Measurements from ENCODE around the gene EHBP1L1.

The EHBP1L1 gene

DNA sequence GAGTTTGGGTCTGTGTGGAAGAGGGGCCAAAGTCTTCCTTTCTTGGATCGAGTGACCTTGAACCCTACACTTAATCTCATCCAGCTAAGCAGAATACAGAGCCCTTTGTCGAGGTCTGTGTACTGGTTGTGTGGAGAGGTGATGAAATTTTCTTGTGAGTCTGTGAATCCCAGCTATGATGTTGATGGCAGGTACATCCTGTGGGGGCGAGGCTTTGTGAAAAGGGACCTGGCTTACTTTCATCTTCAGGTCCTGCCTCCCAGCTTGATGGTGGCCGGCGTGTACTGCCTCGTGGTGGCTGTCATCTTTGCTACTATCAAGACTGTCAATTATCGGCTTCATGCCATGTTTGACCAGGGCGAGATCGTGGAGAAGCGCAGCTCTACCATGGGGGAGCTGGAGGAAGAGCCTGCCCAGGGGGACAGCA is 40.7 kb downstream of the EHBP1L1 start:
- DNase-seq (ENCODE audit: low read depth): no peak

DNA sequence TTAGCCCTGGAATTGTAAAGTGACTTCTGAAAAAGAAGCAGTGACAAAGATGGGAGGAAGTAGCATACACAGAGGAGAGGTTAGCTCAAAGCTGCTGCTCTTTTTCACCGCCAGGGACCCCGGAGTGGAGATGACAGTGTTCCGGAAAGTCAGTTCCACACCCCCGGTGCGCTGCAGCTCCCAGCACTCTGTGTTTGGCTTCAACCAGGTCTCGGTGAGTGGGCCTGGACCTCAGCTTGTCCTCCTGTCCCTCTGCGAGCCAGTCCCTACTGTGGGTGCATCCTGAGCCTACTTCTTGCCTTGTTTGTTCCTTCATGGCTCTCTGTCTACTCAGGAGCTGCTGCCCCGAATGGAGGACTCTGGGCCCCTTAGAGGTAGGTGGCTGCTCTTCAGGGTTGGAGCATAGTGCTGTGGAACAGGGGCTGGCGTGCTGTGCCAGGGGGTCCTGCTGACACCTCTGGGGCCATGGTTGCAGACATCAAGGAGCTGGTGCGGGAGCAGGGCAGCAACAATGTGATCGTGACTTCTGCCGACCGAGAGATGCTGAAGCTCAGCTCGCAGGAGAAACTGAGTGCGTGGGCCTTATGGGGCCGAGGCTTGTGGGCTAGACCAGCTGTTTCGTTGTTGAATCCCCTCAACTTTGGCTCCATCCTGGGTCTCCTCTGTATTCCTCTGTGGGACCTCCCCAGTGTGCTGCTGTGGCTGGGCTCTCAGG is 41.4 kb downstream of the EHBP1L1 start:
- no peak for DNase-seq (ENCODE audit: low read depth)

DNA sequence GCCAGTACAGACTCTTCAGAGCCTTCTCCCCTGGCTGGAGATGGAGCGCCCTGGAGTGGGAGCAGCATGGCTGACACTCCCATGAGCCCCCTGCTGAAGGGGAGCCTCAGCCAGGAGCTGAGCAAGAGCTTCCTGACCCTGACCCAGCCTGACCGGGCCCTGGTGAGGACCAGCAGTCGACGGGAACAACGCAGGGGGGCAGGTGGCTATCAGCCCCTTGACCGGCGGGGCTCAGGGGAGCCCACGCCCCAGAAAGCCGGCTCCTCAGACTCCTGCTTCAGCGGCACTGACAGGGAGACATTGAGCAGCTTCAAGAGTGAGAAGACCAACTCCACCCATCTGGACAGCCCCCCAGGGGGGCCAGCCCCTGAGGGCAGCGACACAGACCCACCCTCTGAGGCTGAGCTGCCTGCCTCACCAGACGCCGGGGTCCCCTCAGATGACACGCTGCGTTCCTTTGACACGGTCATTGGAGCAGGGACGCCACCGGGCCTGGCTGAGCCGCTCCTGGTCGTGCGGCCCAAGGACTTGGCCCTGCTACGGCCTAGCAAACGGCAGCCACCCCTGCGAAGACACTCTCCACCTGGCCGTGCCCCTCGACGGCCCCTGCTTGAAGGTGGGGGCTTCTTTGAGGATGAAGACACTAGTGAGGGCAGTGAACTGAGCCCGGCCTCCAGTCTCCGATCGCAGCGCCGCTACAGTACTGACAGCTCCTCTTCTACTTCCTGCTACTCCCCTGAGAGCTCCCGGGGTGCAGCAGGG is 42.3 kb downstream of the EHBP1L1 start:
- DNase-seq (ENCODE audit: low read depth): no peak

DNA sequence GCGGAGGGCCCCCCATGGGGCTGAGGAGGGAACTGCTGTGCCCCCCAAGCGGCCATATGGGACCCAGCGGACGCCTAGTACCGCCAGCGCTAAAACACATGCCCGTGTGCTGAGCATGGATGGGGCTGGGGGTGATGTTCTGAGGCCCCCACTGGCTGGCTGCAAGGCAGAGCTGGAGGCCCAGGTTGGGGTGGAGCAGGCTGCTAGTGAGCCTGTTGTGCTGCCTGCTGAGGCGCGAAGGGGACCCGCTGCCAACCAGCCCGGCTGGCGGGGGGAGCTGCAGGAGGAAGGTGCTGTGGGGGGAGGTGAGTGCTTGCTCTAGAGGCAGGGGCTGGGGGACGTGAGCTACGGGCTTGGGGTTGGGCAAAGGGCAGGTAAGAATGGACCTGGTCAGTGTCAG is 42.9 kb downstream of the EHBP1L1 start:
- DNase-seq (ENCODE audit: low read depth): no peak

DNA sequence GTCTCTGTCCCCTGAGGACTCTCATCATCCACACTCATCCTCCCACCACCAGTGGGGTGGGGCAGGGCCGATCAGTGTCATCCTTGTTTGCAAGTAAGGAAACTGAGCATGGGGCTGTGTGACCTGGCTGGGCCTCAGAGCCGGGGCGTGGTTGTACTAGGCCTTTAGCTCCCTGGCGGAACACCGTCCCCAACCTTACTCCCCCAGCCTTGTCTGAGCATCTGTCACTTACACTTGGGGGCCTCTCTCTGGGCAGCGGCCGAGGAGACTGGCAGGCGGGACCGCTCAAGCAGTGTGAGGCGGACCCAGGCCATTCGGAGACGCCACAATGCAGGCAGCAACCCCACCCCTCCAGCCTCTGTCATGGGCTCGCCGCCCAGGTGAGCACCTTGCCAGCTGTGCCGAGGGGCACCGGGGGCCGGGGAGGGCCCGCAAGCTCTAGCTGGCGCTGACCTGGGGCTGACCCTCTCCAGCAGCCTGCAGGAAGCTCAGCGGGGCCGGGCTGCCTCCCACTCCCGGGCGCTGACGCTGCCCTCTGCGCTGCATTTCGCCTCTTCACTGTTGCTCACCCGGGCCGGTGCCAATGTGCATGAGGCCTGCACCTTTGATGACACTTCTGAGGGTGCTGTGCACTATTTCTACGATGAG is 43.6 kb downstream of the EHBP1L1 start:
- DNase-seq (ENCODE audit: low read depth): no peak

DNA sequence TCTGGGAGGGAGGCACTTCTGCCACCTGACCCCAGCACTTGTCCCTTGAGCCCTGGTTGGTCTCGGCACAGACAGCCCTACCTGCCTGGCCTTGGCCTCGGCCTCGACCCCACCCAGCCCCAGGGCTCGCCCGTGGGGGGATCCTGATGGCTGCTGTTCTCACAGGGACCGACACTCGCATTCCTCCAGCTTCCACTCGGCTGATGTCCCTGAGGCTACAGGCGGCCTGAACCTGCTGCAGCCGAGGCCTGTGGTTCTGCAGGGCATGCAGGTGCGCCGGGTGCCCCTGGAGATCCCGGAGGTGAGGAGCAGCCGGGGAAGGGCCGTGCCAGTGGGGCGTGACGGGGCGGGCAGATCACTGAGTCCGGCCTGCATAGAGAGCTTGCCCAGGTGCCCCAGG is 44.8 kb downstream of the EHBP1L1 start:
- DNase-seq (ENCODE audit: low read depth): no peak

DNA sequence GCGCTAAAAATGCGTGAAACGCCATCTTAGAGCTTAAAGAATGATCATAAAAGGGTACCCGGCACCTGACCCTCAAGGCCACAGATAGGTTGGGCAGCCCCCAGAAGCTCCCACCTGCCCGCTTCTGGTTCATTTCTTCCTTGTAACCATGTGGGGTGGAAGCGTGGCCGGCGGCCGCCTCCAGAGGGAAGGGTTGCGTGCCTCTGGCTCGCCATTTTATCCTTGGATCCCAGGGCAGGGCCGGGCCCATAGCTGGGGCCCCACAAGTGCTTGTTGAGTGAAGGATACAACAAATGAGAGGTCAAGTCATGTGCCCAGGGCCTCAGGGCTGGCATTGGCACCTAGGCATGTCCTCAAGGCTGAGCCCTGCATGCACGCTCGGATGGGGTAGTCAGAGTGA is 45.6 kb downstream of the EHBP1L1 start:
- no peak for DNase-seq (ENCODE audit: low read depth)

DNA sequence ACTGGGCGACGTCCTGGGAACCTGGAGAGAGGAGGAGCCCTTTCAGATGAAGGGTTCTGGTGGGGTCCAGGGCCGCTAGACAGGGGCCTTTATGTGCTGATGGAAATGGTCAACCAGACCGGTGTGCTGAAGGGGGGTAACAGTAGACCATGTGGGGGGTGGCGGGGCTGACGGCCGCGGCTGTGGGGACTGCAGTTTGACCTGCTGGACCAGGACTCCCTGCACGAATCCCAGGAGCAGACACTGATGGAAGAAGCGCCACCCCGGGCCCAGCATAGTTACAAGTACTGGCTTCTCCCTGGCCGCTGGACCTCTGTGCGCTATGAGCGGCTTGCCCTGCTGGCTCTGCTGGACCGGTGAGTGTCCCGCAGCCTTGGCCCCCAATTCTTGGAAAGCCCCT is 46.2 kb downstream of the EHBP1L1 start:
- no peak for DNase-seq (ENCODE audit: low read depth)

DNA sequence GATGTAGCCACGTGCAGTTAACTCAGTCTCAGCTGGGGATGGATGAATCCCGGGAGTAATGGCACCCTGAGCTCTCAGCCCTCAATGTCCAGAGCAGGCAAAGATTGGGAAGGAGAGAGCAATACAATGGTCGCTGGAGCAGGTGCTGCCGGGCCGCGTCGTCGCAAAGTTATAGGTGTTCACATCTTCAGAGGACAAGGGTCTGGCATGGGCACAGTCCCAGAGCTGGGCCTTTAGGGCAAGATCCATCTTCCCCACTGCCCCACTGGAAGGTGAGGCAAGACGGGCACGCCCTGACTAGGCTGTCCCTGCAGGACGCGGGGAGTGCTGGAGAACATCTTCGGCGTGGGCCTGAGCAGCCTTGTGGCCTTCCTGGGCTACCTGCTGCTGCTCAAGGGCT is 47.3 kb downstream of the EHBP1L1 start:
- DNase-seq (ENCODE audit: low read depth): no peak

DNA sequence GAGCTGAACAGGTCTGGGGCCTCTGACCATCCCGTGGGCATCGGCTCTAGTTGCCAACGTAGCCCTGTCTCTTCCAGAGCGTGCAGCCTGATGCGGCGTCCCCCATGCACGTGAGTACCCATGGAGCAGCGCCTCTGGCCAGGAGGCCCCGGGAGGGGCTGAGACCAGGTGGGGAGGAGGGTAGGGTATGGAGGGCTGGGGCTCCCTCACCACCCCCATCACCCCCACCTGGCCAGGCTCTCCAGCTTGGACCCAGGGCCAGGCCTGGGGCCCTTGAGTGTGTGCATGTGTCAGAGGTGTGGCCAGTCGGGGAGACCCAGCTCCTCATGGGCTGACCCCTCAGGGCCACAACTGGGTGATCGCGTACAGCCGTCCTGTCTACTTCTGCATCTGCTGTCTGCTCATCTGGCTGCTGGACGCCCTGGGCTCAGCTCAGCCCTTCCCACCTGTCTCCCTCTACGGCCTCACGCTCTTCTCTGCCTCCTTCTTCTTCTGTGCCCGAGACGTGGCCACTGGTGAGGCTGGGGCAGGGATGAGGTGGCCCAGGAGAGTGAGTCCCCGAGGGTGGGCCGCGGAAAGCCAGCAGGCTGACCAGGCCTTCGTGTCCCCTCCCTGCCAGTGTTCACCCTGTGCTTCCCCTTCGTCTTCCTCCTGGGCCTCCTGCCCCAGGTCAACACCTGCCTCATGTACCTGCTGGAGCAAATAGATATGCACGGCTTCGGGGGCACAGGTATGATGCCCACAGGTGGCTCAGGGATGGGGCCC is 48.2 kb downstream of the EHBP1L1 start:
- DNase-seq (ENCODE audit: low read depth): no peak

DNA sequence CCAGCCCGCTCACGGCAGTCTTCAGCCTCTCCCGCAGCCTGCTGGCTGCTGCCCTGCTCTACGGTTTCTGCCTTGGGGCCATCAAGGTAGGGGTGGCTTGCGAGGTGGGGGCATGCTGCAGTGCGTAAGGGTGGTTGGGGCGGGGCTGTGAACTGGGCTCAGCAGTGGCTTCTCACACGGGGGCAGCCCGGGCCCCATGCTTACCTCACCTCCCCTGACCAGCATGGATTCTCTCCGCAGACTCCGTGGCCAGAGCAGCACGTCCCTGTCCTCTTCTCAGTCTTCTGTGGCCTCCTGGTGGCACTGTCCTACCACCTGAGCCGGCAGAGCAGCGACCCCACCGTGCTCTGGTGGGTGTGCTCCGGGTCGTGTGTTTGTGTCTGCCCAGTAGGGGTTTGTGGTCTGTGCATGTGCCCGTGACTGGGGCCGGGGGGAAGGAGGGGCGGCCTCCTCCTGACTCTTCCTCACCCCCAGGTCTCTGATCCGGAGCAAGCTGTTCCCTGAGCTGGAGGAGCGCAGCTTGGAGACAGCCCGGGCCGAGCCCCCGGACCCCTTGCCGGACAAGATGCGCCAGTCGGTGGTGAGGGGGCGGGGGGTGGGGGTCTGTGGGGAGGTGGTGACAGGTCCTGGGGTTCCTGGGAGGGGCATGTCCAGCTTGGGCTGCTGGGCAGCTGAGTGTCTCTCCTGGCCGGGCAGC is 49.2 kb downstream of the EHBP1L1 start:
- no peak for DNase-seq (ENCODE audit: low read depth)

DNA sequence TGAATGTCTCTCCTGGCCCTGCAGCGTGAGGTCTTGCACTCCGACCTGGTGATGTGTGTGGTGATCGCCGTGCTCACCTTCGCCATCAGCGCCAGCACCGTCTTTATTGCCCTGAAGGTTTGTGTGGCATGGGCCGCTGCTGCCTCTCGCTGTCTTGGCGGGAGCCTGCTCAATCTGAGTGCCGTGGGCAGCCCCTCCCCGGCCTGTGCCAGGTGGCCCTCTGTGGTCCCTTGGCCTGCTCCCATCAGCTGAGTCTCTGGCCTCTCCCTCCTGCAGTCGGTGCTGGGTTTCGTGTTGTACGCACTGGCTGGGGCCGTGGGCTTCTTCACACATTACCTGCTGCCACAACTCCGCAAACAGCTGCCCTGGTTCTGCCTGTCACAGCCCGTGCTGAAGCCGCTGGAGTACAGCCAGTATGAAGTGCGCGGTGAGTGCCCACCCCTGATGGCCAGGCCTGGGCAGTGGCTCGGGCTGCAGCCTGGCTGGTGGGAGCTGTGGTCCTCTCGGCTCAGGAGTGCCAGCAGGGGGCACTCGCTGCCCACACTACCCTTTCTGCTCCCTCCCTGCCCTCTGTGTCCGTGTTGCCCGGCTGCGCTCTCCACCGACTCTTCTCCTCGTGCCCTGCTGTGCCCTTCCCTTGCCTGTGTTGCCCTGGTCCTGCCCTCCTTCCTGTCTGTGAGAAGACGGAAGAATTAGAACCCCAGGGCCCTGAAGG is 49.9 kb downstream of the EHBP1L1 start:
- DNase-seq (ENCODE audit: low read depth): peak; percentile 26

DNA sequence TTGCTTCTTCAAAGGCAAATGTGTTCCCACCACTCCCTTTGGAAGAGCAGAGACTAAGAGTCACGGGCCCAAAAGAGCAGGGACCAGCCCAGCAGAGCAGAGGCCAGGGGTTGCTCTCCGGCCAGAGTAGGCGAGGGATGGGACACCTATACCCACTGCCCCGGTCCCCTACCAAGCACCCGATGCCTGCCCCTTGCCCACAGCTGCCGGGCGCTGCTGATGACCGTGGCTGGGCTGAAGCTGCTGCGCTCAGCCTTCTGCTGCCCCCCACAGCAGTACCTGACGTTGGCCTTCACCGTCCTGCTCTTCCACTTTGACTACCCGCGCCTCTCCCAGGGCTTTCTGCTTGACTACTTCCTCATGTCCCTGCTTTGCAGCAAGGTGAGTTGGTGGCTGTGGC is 51.3 kb downstream of the EHBP1L1 start:
- no peak for DNase-seq (ENCODE audit: low read depth)

DNA sequence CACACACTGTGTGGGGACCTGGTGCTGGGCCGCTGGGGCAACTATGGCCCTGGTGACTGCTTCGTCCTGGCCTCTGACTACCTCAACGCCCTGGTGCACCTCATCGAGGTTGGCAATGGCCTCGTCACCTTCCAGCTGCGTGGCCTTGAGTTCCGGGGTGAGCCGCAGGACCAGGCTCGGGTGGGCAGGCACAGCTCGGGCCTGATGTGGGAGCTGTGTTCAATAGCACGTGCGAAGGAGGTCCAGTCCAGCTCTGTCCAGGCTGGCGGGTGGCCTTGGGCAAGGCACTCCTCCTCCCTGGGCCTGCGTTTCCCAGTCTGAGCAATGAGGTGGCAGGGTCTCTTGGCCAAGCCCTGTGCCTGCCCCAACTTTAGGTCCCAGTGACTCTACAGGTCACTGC is 53.7 kb downstream of the EHBP1L1 start:
- no peak for DNase-seq (ENCODE audit: low read depth)

DNA sequence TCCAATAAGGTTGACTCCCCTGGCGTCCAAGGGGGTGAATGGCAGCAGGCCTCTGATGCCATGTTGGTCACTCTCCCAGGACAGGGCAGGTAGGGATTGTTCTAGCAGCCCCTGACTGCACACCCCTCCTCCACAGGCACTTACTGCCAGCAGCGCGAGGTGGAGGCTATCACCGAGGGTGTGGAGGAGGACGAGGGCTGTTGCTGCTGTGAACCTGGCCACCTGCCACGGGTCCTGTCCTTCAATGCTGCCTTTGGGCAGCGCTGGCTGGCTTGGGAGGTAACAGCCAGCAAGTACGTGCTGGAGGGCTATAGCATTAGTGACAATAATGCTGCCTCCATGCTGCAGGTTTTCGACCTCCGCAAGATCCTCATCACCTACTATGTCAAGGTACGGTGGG is 54.4 kb downstream of the EHBP1L1 start:
- DNase-seq (ENCODE audit: low read depth): no peak

DNA sequence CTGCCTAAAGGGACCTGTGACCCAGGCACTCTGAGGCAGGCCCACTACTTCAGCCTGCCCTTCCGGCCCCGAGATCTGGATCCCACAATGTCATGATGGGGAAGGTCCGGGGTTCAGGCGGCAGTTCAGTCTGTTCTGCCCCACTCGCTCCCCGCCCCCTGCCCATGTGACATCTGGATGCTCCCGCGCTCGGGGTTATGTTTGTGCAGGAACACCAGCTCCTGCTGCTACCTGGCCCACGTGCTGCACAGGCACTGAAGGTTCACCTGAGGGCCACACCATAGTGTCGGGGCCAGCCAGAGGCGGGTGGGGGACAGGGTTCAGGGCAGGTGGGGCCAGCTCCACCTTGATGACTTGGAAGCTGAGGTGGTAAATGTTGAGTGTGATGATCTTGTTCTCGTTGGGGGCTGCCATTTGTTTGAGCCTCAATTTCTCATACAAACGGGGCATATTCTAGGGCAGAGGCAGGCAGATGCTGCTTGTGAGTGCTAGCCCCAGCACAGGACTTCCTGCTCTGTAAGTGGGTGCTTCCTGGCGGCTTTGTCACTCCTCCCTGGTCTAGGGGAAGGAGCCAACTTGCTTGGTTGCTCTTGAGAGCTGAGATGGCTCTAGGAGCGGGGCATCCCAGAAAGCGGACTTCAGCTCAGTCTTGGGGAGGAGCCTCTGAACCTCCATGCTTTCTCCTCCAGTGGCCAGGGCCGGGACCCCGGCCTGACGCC is 57.7 kb downstream of the EHBP1L1 start:
- DNase-seq (ENCODE audit: low read depth): no peak

DNA sequence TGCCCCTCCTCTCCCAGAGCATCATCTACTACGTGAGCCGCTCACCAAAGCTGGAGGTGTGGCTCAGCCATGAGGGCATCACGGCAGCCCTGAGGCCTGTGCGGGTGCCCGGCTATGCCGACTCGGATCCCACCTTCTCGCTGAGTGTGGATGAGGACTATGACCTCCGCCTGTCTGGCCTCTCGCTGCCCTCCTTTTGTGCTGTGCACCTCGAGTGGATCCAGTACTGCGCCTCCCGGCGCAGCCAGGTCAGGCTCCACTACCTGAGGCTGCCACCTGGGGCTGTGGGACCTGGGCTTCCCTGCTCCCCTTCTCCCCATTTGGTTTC is 58.2 kb downstream of the EHBP1L1 start:
- DNase-seq (ENCODE audit: low read depth): no peak

DNA sequence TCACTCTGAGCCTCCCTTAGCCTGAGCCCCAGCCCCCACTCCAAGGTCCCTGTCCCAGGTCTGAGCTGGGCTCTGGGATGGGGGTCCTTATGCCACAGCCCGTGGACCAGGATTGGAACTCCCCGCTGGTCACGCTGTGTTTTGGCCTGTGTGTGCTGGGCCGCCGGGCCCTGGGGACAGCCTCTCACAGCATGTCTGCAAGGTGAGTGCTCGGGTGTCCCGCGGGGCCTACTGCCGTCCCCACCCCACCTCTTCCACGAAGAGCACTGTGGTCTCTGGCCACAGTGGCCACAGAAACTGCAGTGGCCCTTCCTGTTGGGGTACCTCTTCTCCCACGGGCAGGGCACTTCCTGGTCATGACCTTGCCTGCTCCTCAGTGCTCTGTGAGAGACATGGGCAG is 58.6 kb downstream of the EHBP1L1 start:
- DNase-seq (ENCODE audit: low read depth): no peak

DNA sequence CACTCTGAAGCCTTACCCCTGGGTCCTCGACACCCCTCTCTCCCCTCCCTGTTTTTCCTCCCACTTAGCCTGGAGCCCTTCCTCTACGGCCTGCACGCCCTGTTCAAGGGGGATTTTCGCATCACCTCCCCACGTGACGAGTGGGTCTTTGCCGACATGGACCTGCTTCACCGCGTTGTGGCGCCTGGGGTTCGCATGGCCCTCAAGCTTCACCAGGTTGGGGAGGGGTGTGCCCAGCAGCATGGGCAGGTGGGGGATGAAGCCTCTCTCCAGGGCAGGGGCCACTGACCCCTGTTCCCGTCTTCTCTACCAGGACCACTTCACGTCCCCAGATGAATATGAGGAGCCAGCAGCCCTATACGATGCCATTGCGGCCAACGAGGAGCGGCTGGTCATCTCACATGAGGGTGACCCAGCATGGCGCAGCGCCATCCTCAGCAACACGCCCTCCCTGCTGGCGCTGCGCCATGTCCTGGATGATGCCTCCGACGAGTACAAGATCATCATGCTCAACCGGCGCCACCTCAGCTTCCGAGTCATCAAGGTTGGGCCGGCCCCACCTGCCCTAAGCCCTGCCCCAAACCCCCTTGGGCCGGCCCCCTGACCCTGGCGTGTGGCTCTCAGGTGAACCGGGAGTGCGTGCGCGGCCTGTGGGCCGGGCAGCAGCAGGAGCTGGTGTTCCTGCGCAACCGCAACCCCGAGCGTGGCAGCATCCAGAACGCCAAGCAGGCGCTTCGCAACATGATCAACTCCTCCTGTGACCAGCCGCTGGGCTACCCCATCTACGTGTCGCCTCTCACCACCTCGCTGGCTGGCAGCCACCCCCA is 59.3 kb downstream of the EHBP1L1 start:
- DNase-seq (ENCODE audit: low read depth): no peak

Data from activated gamma-delta T cell treated with anti-CD3 and anti-CD28 coated beads, Interleukin-2, amount 50 U/mL, for 16 hours (primary cell).